K562 (cell line): ENCODE results near the gene PTPRZ1. TPM values are rescaled to one million over a fixed set of nuclear protein-coding genes. Genes with fewer than 3 reads are reported as not detected.

ENCODE experiments used
- ATAC-seq: fragments of 200-7000 bp; cut with Tn5 transposase; 3 replicates; pipeline ENCODE4 v1.9.1; 2020; ENCODE audit warnings: moderate library complexity
- BruUV-seq: library from RNA; stranded (reverse); fragments of 400-500 nt; replicated peaks from 2 replicates; lab custom pipeline; 2021; lab: Mats Ljungman, UMichigan
- CTCF ChIA-PET: fragments of 300-600 bp; formaldehyde crosslinking; extraction: SDS; loops from one replicate; lab custom pipeline; 2021; ENCODE audit warnings: low intra/inter-chr PET ratio; lab: Yijun Ruan, JAX
- POLR2A ChIA-PET: fragments of 300-600, 350-650 bp; sonication (Branson Sonifier 250); formaldehyde crosslinking; extraction: SDS; loops from one replicate; lab custom pipeline; 2021; ENCODE audit warnings: antibody characterized with exemption, inconsistent platforms; lab: Yijun Ruan, JAX
- DNase-seq, 4 experiments: peaks; one replicate each; pipeline versions ENCODE4 v3.0.0 to v3.0.0-alpha.2; 2011 to 2018; ENCODE audit warnings: low spot score in 3 of 4, mixed read lengths in 3 of 4; ENCODE audit errors: extremely low read depth in 1 of 4
- FAIRE-seq: peaks from 2 replicates; lab custom pipeline; 2011; peaks lifted over from hg19 to GRCh38; lab: Jason Lieb, UNC
- H2AFZ ChIP-seq: 2 replicates; pipeline ENCODE4 v1.6.0; 2011; ENCODE audit warnings: low read depth, low read length, control low read depth, inconsistent platforms
- H3K27ac ChIP-seq: fragments of 200-600 bp; 3 replicates; pipeline ENCODE4 v1.8.0; 2011; ENCODE audit warnings: low read depth, mild to moderate bottlenecking, control low read depth, inconsistent platforms, low read length, moderate library complexity, mixed read lengths; ENCODE audit errors: extremely low read depth
- H3K27me3 ChIP-seq, 2 experiments: fragments of 300-600 bp in 1 of 2; 2 replicates in 1 of 2; 3 replicates in 1 of 2; pipeline versions ENCODE4 v1.6.0 to v1.8.0; 2011; ENCODE audit warnings: inconsistent platforms in 2 of 2, low read length in 2 of 2, mild to moderate bottlenecking in 1 of 2, mixed read lengths in 1 of 2, moderate library complexity in 1 of 2; ENCODE audit not compliant: control insufficient read depth in 2 of 2, insufficient read depth in 2 of 2
- H3K36me3 ChIP-seq: fragments of 300-600 bp; 3 replicates; pipeline ENCODE4 v1.8.0; 2011; ENCODE audit warnings: mild to moderate bottlenecking, low read length, inconsistent platforms; ENCODE audit not compliant: control insufficient read depth, insufficient read depth
- H3K4me1 ChIP-seq, 2 experiments: fragments of 200-600 bp in 1 of 2; replicated peaks in 1 of 2; 2 replicates in 1 of 2; 3 replicates in 1 of 2; pipeline versions ENCODE4 v1.5.1 to v1.8.0; 2011; ENCODE audit warnings: inconsistent platforms in 2 of 2, low read length in 2 of 2, mild to moderate bottlenecking in 1 of 2, mixed read lengths in 1 of 2, moderate library complexity in 1 of 2; ENCODE audit not compliant: control insufficient read depth in 2 of 2, insufficient read depth in 2 of 2
- H3K4me2 ChIP-seq: 2 replicates; pipeline ENCODE4 v1.6.1; 2011; ENCODE audit warnings: low read length, control low read depth, inconsistent platforms, mixed read lengths; ENCODE audit not compliant: insufficient read depth
- H3K4me3 ChIP-seq: fragments of 200-600 bp; sonication (generic), shearing (Covaris generic); 2 replicates; pipeline ENCODE4 v1.5.1; 2016; ENCODE audit warnings: control low read depth, inconsistent platforms
- H3K79me2 ChIP-seq: fragments of 200-600 bp; 3 replicates; pipeline ENCODE4 v1.8.0; 2011; ENCODE audit warnings: low read length, inconsistent platforms; ENCODE audit not compliant: control insufficient read depth, insufficient read depth
- H3K9ac ChIP-seq, 2 experiments: 2 replicates each; pipeline versions ENCODE4 v1.6.0 to v1.6.1; 2011; ENCODE audit warnings: low read depth in 2 of 2, low read length in 2 of 2, control low read depth in 1 of 2, inconsistent platforms in 1 of 2, mild to moderate bottlenecking in 1 of 2, mixed read lengths in 1 of 2; ENCODE audit not compliant: insufficient read depth in 1 of 2
- H3K9me1 ChIP-seq: one replicate; pipeline ENCODE4 v1.6.0; 2011; ENCODE audit warnings: inconsistent platforms, mild to moderate bottlenecking, low read length, moderate library complexity; ENCODE audit not compliant: control insufficient read depth, insufficient read depth
- H3K9me3 ChIP-seq: replicated peaks from 2 replicates; pipeline ENCODE4 v1.5.1; 2011; ENCODE audit warnings: low read depth, low read length, inconsistent platforms; ENCODE audit not compliant: control insufficient read depth, insufficient read depth
- H4K20me1 ChIP-seq: replicated peaks from 2 replicates; pipeline ENCODE4 v1.6.1; 2011; ENCODE audit warnings: low read length, inconsistent platforms, mixed read lengths; ENCODE audit not compliant: control insufficient read depth, insufficient read depth
- ELF1 ChIP-seq: fragments of 200-800 bp; sonication (Bioruptor generic); IDR thresholded peaks from 2 replicates; pipeline ENCODE4 v1.6.1; 2016; ENCODE audit warnings: missing genetic modification characterization, missing compliant biosample characterization
- GTF2A2 ChIP-seq: IDR thresholded peaks from 2 replicates; pipeline ENCODE4 v1.6.1; 2016; ENCODE audit warnings: mild to moderate bottlenecking, missing genetic modification characterization, missing compliant biosample characterization
- KDM1A ChIP-seq, 2 experiments: fragments of 450-650 bp; IDR thresholded peaks; 2 replicates each; pipeline ENCODE4 v1.6.1; 2016; ENCODE audit warnings: mild to moderate bottlenecking in 2 of 2
- MAFF ChIP-seq: IDR thresholded peaks from 2 replicates; pipeline ENCODE4 v1.6.1; 2012; ENCODE audit warnings: low read length, improper control_type of control experiment
- NONO ChIP-seq, 2 experiments: fragments of 200-400 bp in 1 of 2; fragments of 450-650 bp in 1 of 2; formaldehyde crosslinking in 1 of 2; IDR thresholded peaks; 2 replicates each; pipeline ENCODE4 v1.6.1; 2017; ENCODE audit warnings: low read depth in 2 of 2, mild to moderate bottlenecking in 2 of 2, moderate library complexity in 2 of 2, low read length in 1 of 2
- NR1H2 ChIP-seq: sonication (generic); formaldehyde crosslinking; IDR thresholded peaks from 2 replicates; pipeline ENCODE4 v1.4.0; 2020; ENCODE audit warnings: mild to moderate bottlenecking, missing genetic modification reagents
- NR2F6 ChIP-seq: fragments of 450-650 bp; formaldehyde crosslinking; IDR thresholded peaks from 2 replicates; pipeline ENCODE4 v1.4.0; 2020; ENCODE audit warnings: mild to moderate bottlenecking
- POLR2AphosphoS2 ChIP-seq: IDR thresholded peaks from 2 replicates; pipeline ENCODE4 v1.6.1; 2012; ENCODE audit warnings: low read length, improper control_type of control experiment
- PYGO2 ChIP-seq: fragments of 450-650 bp; IDR thresholded peaks from 2 replicates; pipeline ENCODE4 v1.6.1; 2016; ENCODE audit warnings: mild to moderate bottlenecking, missing genetic modification characterization, moderate library complexity, missing compliant biosample characterization
- SAFB2 ChIP-seq: fragments of 200-400 bp; formaldehyde crosslinking; IDR thresholded peaks from 2 replicates; pipeline ENCODE4 v1.6.1; 2018; ENCODE audit warnings: borderline replicate concordance, low read length, low read depth, moderate library complexity; ENCODE audit not compliant: severe bottlenecking
- TCF7L2 ChIP-seq: fragments of 150-350 bp; IDR thresholded peaks from 2 replicates; pipeline ENCODE4 v1.6.1; 2016; ENCODE audit warnings: low read depth, mild to moderate bottlenecking, low read length, moderate library complexity
- TRIM25 ChIP-seq: fragments of 450-650 bp; IDR thresholded peaks from 2 replicates; pipeline ENCODE4 v1.7.0; 2016; ENCODE audit warnings: borderline replicate concordance
- WGBS: fragments of 100-300 bp; shearing (Covaris generic); methylation state at CpG from one replicate; pipeline ENCODE4 v1.1.6; 2016; ENCODE audit warnings: low coverage, mixed read lengths; ENCODE audit not compliant: insufficient coverage; ENCODE audit errors: missing lambda C conversion rate; 5-methylcytosine and 5-hydroxymethylcytosine counted together
- in situ Hi-C: fragments of 300-500 bp; cut with MboI; formaldehyde crosslinking; loops from 4 replicates; pipeline ENCODE4 v1.15.0; 2018; ENCODE audit warnings: inconsistent platforms, mixed read lengths
- intact Hi-C: fragments of 100-400 bp; cut with micrococcal nuclease; formaldehyde crosslinking; loops from 2 replicates; pipeline ENCODE4 v1.14.2; 2022
- polyA plus RNA-seq, 8 experiments: library from polyadenylated mRNA; depleted of rRNA in 4 of 8; stranded (reverse) in 5 of 8; unstranded in 3 of 8; fragments of >200 nt; fragmentation: Nextera tagmentation in 2 of 8; fragmentation: Illumina TruSeq in 1 of 8; extraction: Ambion mirVana in 2 of 8; extraction: Trizol in 1 of 8; gene quantifications; 2 replicates each; pipeline versions ENCODE4 v1.2.1 to v1.2.3, GENCODE V29; 2011 to 2014; ENCODE audit warnings: inconsistent platforms in 1 of 8, missing spikeins in 1 of 8
- total RNA-seq, 7 experiments: library from RNA; depleted of rRNA in 6 of 7; stranded (reverse); fragments of >200 nt in 6 of 7; fragmentation: Illumina TruSeq in 2 of 7; extraction: Trizol in 2 of 7; gene quantifications; 2 replicates each; pipeline versions ENCODE4 v1.2.1 to v1.2.3, GENCODE V29; 2011 to 2021; ENCODE audit warnings: low replicate concordance in 1 of 7
- TF ChIP-seq, protein P1 (sequence below): fragments of 450-650 bp; IDR thresholded peaks from 2 replicates; pipeline ENCODE4 v1.6.1; 2016; ENCODE audit warnings: low read depth, mild to moderate bottlenecking, moderate library complexity

Gene PTPRZ1
- total and polyA plus RNA-seq, 9 of the 15 experiments (the other 6 are each of a cell fraction or from before 2014, with no cell fraction given) = 0.04 TPM; not detected in 7

- no peak for TF ChIP-seq NR1H2 (CRISPR knock-in tag)
- TF ChIP-seq GTF2A2 (tag) = no peak
- TF ChIP-seq PYGO2 (tag) = no peak
- no peak for TF ChIP-seq ELF1
- TF ChIP-seq POLR2AphosphoS2 = no peak
- TF ChIP-seq TCF7L2 = no peak
Observed at GRCh38 chr7:122068046-122068445, 195.1 kb downstream of the PTPRZ1 start (continued).

DNA sequence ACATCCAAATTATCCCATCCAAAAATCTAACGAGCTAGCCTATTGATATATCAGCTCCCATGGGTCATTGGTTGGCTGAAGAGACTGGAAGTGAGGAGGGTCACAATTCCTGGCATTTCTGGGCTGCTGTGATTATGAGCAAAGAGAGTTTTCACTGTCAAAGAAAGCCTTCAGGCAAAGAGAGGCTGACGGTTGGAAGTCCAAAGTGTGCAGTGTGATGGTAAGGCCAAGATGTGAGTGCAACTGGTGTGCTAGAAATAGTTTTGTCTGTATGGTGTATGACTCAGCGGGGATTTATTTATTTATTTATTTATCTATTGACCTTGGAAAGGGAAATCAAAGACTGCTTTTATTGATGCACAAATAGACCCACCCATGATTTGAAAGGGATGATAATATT, 196.0 kb downstream of the PTPRZ1 start:
- H3K4me1 ChIP-seq = no peaks in the 10 kb centered on the region
- no peak overlapping the region for H3K4me2 ChIP-seq
- H3K4me3 ChIP-seq = no peak overlapping the region
- ATAC-seq = no peak
- no peaks in the 10 kb centered on the region for H3K9me3 ChIP-seq
- H3K9ac ChIP-seq = no peak overlapping the region
- no peaks in the 10 kb centered on the region for H3K27me3 ChIP-seq
- ChIA-PET POLR2A (no interaction called here), CTCF (no interaction called here)
- H3K9me1 ChIP-seq = no peaks in the 10 kb centered on the region
- no peaks in the 10 kb centered on the region for H3K36me3 ChIP-seq
- WGBS = 3% methylated on average over 3 of the region's 3 CpGs
- H2AFZ ChIP-seq = no peak overlapping the region
- DNase-seq = no peak
- no TSS peak for BruUV-seq
- in situ Hi-C loops = no loop called here
- H3K79me2 ChIP-seq = no peaks in the 10 kb centered on the region
- no peak for FAIRE-seq
- TF ChIP-seq KDM1A (IDR thresholded peaks at IDR 0.05) = no peak
- no peak for TF ChIP-seq SAFB2
- TF ChIP-seq, protein P1, sequence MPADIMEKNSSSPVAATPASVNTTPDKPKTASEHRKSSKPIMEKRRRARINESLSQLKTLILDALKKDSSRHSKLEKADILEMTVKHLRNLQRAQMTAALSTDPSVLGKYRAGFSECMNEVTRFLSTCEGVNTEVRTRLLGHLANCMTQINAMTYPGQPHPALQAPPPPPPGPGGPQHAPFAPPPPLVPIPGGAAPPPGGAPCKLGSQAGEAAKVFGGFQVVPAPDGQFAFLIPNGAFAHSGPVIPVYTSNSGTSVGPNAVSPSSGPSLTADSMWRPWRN = no peak
- TF ChIP-seq TRIM25 = no peak
- TF ChIP-seq NONO (IDR thresholded peaks at IDR 0.05; ENCODE audit: low read depth in 2 of 2, low read length in 1 of 2) = no peak
- no peak for TF ChIP-seq MAFF
- TF ChIP-seq NR2F6 (CRISPR knock-in tag) = no peak
- TF ChIP-seq ELF1 = no peak
- H4K20me1 ChIP-seq = no peaks in the 10 kb centered on the region
- H3K27ac ChIP-seq = no peak overlapping the region
- intact Hi-C loops = no loop called here
